K562 (cell line): ENCODE results near the gene DPY30. TPM values are rescaled to one million over a fixed set of nuclear protein-coding genes. Genes with fewer than 3 reads are reported as not detected.

Source experiments
- ARID3A ChIP-seq: IDR thresholded peaks from 2 replicates; pipeline ENCODE4 v1.6.1; 2012; ENCODE audit warnings: low read depth, low read length, improper control_type of control experiment, borderline replicate concordance
- HEY1 ChIP-seq: fragments of 250-450 bp; sonication (Bioruptor Pico); IDR thresholded peaks from 2 replicates; pipeline ENCODE4 v1.5.0; 2020; ENCODE audit warnings: mild to moderate bottlenecking, moderate library complexity, borderline replicate concordance
- IRF1 ChIP-seq: sonication (generic); formaldehyde crosslinking; IDR thresholded peaks from 2 replicates; pipeline ENCODE4 v1.8.0; 2022; ENCODE audit warnings: missing genetic modification reagents, mild to moderate bottlenecking, borderline replicate concordance
- TAF9B ChIP-seq: fragments of 450-650 bp; IDR thresholded peaks from 2 replicates; pipeline ENCODE4 v1.6.1; 2018; ENCODE audit warnings: mild to moderate bottlenecking; ENCODE audit not compliant: partially characterized antibody
- polyA plus RNA-seq, 8 experiments: library from polyadenylated mRNA; depleted of rRNA in 4 of 8; stranded (reverse) in 5 of 8; unstranded in 3 of 8; fragments of >200 nt; fragmentation: Nextera tagmentation in 2 of 8; fragmentation: Illumina TruSeq in 1 of 8; extraction: Ambion mirVana in 2 of 8; extraction: Trizol in 1 of 8; gene quantifications; 2 replicates each; pipeline versions ENCODE4 v1.2.1 to v1.2.3, GENCODE V29; 2011 to 2014; ENCODE audit warnings: inconsistent platforms in 1 of 8, missing spikeins in 1 of 8
- total RNA-seq, 7 experiments: library from RNA; depleted of rRNA in 6 of 7; stranded (reverse); fragments of >200 nt in 6 of 7; fragmentation: Illumina TruSeq in 2 of 7; extraction: Trizol in 2 of 7; gene quantifications; 2 replicates each; pipeline versions ENCODE4 v1.2.1 to v1.2.3, GENCODE V29; 2011 to 2021; ENCODE audit warnings: low replicate concordance in 1 of 7
- TF ChIP-seq, protein P1 (sequence below), 2 experiments: fragments of 450-650 bp; IDR thresholded peaks; 2 replicates each; pipeline ENCODE4 v1.6.1; 2016; ENCODE audit warnings: mild to moderate bottlenecking in 2 of 2, borderline replicate concordance in 1 of 2, low read depth in 1 of 2, moderate library complexity in 1 of 2

DPY30 gene
- total and polyA plus RNA-seq, 9 of the 15 experiments (the other 6 are each of a cell fraction or from before 2014, with no cell fraction given), result 64.6 to 402 (median 116) TPM

DNA sequence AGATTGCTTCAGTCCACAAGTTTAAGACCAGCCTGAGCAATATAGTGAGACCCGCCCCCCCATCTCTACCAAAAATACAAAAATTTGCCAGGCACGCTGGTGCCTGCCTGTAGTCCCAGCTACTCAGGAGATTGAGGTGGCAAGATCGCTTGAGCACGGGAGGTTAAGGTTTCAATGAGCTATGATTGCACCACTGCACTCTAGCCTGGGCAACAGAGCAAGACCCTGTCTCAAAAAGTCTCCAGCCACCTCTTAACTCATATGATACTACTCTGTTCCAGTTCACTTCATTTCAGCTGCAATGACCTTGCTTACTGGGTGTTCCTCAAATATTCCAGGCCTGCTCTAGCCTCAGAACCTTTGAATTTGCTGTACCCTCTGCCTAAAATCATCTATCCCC, 40.2 kb downstream of the DPY30 start (continued):
- TF ChIP-seq, protein P1, sequence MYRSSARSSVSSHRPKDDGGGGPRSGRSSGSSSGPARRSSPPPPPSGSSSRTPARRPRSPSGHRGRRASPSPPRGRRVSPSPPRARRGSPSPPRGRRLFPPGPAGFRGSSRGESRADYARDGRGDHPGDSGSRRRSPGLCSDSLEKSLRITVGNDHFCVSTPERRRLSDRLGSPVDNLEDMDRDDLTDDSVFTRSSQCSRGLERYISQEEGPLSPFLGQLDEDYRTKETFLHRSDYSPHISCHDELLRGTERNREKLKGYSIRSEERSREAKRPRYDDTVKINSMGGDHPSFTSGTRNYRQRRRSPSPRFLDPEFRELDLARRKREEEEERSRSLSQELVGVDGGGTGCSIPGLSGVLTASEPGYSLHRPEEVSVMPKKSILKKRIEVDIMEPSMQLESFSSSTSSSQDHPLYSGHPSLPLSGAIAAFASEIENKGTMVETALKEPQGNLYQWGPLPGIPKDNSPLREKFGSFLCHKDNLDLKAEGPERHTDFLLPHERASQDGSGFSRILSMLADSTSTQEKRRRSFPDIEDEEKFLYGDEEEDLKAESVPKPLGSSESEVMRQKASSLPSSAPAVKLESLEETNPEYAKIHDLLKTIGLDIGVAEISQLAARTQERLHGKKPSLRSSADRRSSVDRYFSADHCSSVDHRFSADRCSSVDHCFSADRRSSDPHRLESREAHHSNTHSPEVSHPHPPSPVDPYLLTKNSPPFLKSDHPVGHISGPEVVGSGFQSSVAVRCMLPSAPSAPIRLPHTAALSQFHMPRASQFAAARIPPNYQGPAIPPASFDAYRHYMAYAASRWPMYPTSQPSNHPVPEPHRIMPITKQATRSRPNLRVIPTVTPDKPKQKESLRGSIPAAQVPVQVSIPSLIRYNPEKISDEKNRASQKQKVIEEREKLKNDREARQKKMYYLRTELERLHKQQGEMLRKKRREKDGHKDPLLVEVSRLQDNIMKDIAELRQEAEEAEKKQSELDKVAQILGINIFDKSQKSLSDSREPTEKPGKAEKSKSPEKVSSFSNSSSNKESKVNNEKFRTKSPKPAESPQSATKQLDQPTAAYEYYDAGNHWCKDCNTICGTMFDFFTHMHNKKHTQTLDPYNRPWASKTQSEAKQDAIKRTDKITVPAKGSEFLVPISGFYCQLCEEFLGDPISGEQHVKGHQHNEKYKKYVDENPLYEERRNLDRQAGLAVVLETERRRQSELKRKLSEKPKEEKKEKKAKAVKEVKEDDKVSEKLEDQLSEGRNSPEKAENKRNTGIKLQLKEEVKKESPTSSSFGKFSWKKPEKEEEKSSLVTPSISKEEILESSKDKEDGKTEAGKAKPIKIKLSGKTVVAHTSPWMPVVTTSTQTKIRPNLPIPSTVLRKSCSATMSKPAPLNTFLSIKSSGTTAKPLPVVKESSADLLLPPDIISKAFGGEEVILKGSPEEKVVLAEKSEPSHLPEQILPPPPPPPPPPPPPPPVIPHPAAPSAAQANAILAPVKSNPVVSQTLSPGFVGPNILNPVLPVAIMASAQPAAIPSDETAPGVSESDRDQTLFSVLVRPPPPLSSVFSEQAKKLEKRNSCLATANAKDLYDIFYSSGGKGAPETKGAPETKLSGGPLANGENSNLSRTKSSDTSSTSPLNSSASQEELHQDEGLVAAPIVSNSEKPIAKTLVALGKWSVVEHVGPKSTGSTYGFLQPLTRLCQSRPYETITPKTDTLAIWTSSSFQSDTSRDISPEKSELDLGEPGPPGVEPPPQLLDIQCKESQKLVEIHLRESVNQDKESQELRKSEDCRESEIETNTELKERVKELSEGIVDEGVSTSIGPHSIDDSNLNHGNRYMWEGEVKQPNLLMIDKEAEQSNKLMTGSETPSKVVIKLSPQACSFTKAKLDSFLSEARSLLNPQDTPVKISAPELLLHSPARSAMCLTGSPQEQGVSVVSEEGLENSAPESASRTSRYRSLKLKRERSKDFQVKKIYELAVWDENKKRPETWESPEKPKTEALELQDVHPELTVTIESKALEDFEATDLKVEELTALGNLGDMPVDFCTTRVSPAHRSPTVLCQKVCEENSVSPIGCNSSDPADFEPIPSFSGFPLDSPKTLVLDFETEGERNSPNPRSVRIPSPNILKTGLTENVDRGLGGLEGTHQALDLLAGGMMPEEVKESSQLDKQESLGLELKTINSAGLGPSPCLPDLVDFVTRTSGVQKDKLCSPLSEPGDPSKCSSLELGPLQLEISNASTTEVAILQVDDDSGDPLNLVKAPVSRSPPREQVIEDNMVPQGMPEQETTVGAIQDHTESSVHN (IDR thresholded peaks at IDR 0.05; ENCODE audit: borderline replicate concordance in 1 of 2, low read depth in 1 of 2), result no peak
- no peak for TF ChIP-seq IRF1 (CRISPR knock-in tag)
- TF ChIP-seq HEY1 (CRISPR knock-in tag), result no peak
- TF ChIP-seq ARID3A, result no peak
- TF ChIP-seq TAF9B, result no peak
